HG02981 (cell line): ENCODE measurements around the gene SRP19.
A peak's percentile ranks its signal among the peaks of the same experiment; 100 is the strongest.
"Not testable (repeated sequence)": the region's sequence is repeated elsewhere in the genome, so short reads cannot be mapped to it uniquely, and the experiment has no call there.

ENCODE experiments used
- ATAC-seq: cut with Tn5 transposase; IDR thresholded peaks from one replicate; pipeline ENCODE4 v1.9.1; 2021; ENCODE audit warnings: mild to moderate bottlenecking, moderate library complexity; ENCODE audit not compliant: unreplicated experiment

The SRP19 gene

GRCh38 chr5:112869948-112870347 lies 8.9 kb downstream of the SRP19 start:
- ATAC-seq: peak; percentile 69

GRCh38 chr5:112870966-112871365 lies 9.9 kb downstream of the SRP19 start:
- no peak for ATAC-seq

- ATAC-seq: no peak
These were observed 15.3 kb downstream of the SRP19 start for GRCh38 chr5:112876362-112876761.

- no peak for ATAC-seq
These were observed 17.0 kb downstream of the SRP19 start for GRCh38 chr5:112878101-112878500.

GRCh38 chr5:112878760-112879159 lies 17.7 kb downstream of the SRP19 start:
- ATAC-seq: no peak

- no peak for ATAC-seq
These were observed 19.3 kb downstream of the SRP19 start for GRCh38 chr5:112880219-112880964.

- no peak for ATAC-seq
These were observed 22.1 kb downstream of the SRP19 start for GRCh38 chr5:112883192-112883591.

GRCh38 chr5:112885001-112885400 lies 23.9 kb downstream of the SRP19 start:
- ATAC-seq: no peak

GRCh38 chr5:112886975-112887374 lies 25.9 kb downstream of the SRP19 start:
- no peak for ATAC-seq

- ATAC-seq: not testable (repeated sequence)
These were observed 31.0 kb downstream of the SRP19 start for GRCh38 chr5:112892066-112892465.

GRCh38 chr5:112892776-112893175 lies 31.7 kb downstream of the SRP19 start:
- ATAC-seq: no peak

- ATAC-seq: no peak
These were observed 34.6 kb downstream of the SRP19 start for GRCh38 chr5:112895682-112896081.

- ATAC-seq: no peak
These were observed 41.5 kb downstream of the SRP19 start for GRCh38 chr5:112902561-112902960.

GRCh38 chr5:112904996-112905395 lies 43.9 kb downstream of the SRP19 start:
- not testable (repeated sequence) for ATAC-seq

- no peak for ATAC-seq
These were observed 45.5 kb downstream of the SRP19 start for GRCh38 chr5:112906637-112907036.

- ATAC-seq: no peak
These were observed 46.1 kb downstream of the SRP19 start for GRCh38 chr5:112907166-112907631.

- no peak for ATAC-seq
These were observed 47.8 kb downstream of the SRP19 start for GRCh38 chr5:112908854-112909253.

GRCh38 chr5:112910529-112910928 lies 49.4 kb downstream of the SRP19 start:
- ATAC-seq: no peak

- ATAC-seq: no peak
These were observed 53.5 kb downstream of the SRP19 start for GRCh38 chr5:112914584-112914983.

GRCh38 chr5:112915831-112916230 lies 54.7 kb downstream of the SRP19 start:
- ATAC-seq: no peak

GRCh38 chr5:112917453-112917995 lies 56.4 kb downstream of the SRP19 start:
- no peak for ATAC-seq

- no peak for ATAC-seq
These were observed 57.0 kb downstream of the SRP19 start for GRCh38 chr5:112918136-112918535.

- ATAC-seq: no peak
These were observed 57.6 kb downstream of the SRP19 start for GRCh38 chr5:112918679-112919078.
